ENCODE measurements around the gene NCEH1.
"Not testable (repeated sequence)": the region's sequence is repeated elsewhere in the genome, so short reads cannot be mapped to it uniquely, and the experiment has no call there.

The NCEH1 gene

GRCh38 chr3:172710664-172711453 is at the start of gene NCEH1:
Gene NCEH1 (minus strand): TSS chr3:172711067. CDS start chr3:172710984, 83 bp downstream.
- in situ Hi-C loops (cut with MboI; ENCODE audit: low pct_unique_long_range_greater_than_20kb, low sequenced_read_pairs), result no loop called here
- peak; percentile 97 for DNase-seq

GRCh38 chr3:172760416-172760815 is 49.5 kb upstream of the NCEH1 start:
- in situ Hi-C loops (cut with MboI; ENCODE audit: low pct_unique_long_range_greater_than_20kb, low sequenced_read_pairs), result not testable (repeated sequence)

GRCh38 chr3:172753125-172753524 is 42.3 kb upstream of the NCEH1 start:
- in situ Hi-C loops (cut with MboI; ENCODE audit: low pct_unique_long_range_greater_than_20kb, low sequenced_read_pairs), result no loop called here
- DNase-seq, result no peak

More at GRCh38 chr3:172760416-172760815, 49.5 kb upstream of the NCEH1 start:
- DNase-seq, result not testable (repeated sequence)

- no peak for DNase-seq
- in situ Hi-C loops (cut with MboI; ENCODE audit: low pct_unique_long_range_greater_than_20kb, low sequenced_read_pairs), result no loop called here
Observed at GRCh38 chr3:172752651-172753050, 41.8 kb upstream of the NCEH1 start.

- in situ Hi-C loops (cut with MboI; ENCODE audit: low pct_unique_long_range_greater_than_20kb, low sequenced_read_pairs), result no loop called here
- DNase-seq, result peak; percentile 67
Observed at GRCh38 chr3:172751175-172751704, 40.4 kb upstream of the NCEH1 start.

GRCh38 chr3:172750368-172751174 is 39.7 kb upstream of the NCEH1 start, which contains the start of gene ECT2:
Gene ECT2 (plus strand): TSS chr3:172750726. CDS start chr3:172754531, 3,805 bp downstream.
- peak; percentile 100 for DNase-seq
- in situ Hi-C loops (cut with MboI; ENCODE audit: low pct_unique_long_range_greater_than_20kb, low sequenced_read_pairs), result no loop called here

- DNase-seq, result no peak
- in situ Hi-C loops (cut with MboI; ENCODE audit: low pct_unique_long_range_greater_than_20kb, low sequenced_read_pairs), result no loop called here
Observed at GRCh38 chr3:172750069-172750367, 39.2 kb upstream of the NCEH1 start.

- in situ Hi-C loops (cut with MboI; ENCODE audit: low pct_unique_long_range_greater_than_20kb, low sequenced_read_pairs), result no loop called here
- no peak for DNase-seq
Observed at GRCh38 chr3:172749230-172749965, 38.5 kb upstream of the NCEH1 start.

GRCh38 chr3:172746475-172746874 is 35.6 kb upstream of the NCEH1 start:
- no peak for DNase-seq
- in situ Hi-C loops (cut with MboI; ENCODE audit: low pct_unique_long_range_greater_than_20kb, low sequenced_read_pairs), result no loop called here

- no peak for DNase-seq
- in situ Hi-C loops (cut with MboI; ENCODE audit: low pct_unique_long_range_greater_than_20kb, low sequenced_read_pairs), result no loop called here
Observed at GRCh38 chr3:172739462-172739861, 28.6 kb upstream of the NCEH1 start.

- in situ Hi-C loops (cut with MboI; ENCODE audit: low pct_unique_long_range_greater_than_20kb, low sequenced_read_pairs), result no loop called here
Observed at GRCh38 chr3:172735014-172735413, 24.1 kb upstream of the NCEH1 start.

GRCh38 chr3:172726380-172726779 is 15.5 kb upstream of the NCEH1 start:
- in situ Hi-C loops (cut with MboI; ENCODE audit: low pct_unique_long_range_greater_than_20kb, low sequenced_read_pairs), result no loop called here
- no peak for DNase-seq

More at GRCh38 chr3:172735014-172735413, 24.1 kb upstream of the NCEH1 start:
- DNase-seq, result no peak

GRCh38 chr3:172722536-172723040 is 11.7 kb upstream of the NCEH1 start:
- in situ Hi-C loops (cut with MboI; ENCODE audit: low pct_unique_long_range_greater_than_20kb, low sequenced_read_pairs); DNase-seq: not testable (repeated sequence)

GRCh38 chr3:172717493-172718088 is 6.7 kb upstream of the NCEH1 start:
- DNase-seq, result peak; percentile 47

GRCh38 chr3:172716476-172716875 is 5.6 kb upstream of the NCEH1 start:
- DNase-seq, result peak; percentile 91
- in situ Hi-C loops (cut with MboI; ENCODE audit: low pct_unique_long_range_greater_than_20kb, low sequenced_read_pairs), result no loop called here

More at GRCh38 chr3:172717493-172718088, 6.7 kb upstream of the NCEH1 start:
- in situ Hi-C loops (cut with MboI; ENCODE audit: low pct_unique_long_range_greater_than_20kb, low sequenced_read_pairs), result no loop called here

- in situ Hi-C loops (cut with MboI; ENCODE audit: low pct_unique_long_range_greater_than_20kb, low sequenced_read_pairs), result no loop called here
- DNase-seq, result no peak
Observed at GRCh38 chr3:172713316-172713715, 2.4 kb upstream of the NCEH1 start.

- in situ Hi-C loops (cut with MboI; ENCODE audit: low pct_unique_long_range_greater_than_20kb, low sequenced_read_pairs), result no loop called here
- no peak for DNase-seq
Observed at GRCh38 chr3:172711454-172711795, 558 bp upstream of the NCEH1 start.

GRCh38 chr3:172709774-172710663 is 848 bp downstream of the NCEH1 start:
- peak; percentile 41 for DNase-seq
- in situ Hi-C loops (cut with MboI; ENCODE audit: low pct_unique_long_range_greater_than_20kb, low sequenced_read_pairs), result no loop called here
